22Rv1 (cell line): ENCODE data around the gene XYLT2.

Source experiments
- H3K27ac ChIP-seq: fragments of 450-650 bp; 2 replicates; pipeline ENCODE4 v1.5.1; 2017
- CTCF ChIP-seq: fragments of 450-650 bp; IDR thresholded peaks from 2 replicates; pipeline ENCODE4 v1.5.1; 2017; ENCODE audit warnings: mild to moderate bottlenecking
- ZFX ChIP-seq: fragments of 450-650 bp; IDR thresholded peaks from 2 replicates; pipeline ENCODE4 v1.6.1; 2017; ENCODE audit warnings: antibody characterized with exemption, borderline replicate concordance

Gene XYLT2

GRCh38 chr17:50322271-50322670 is 23.7 kb upstream of the XYLT2 start:
- no peak overlapping the region for H3K27ac ChIP-seq
- no peak for TF ChIP-seq ZFX
- TF ChIP-seq CTCF, result no peak

GRCh38 chr17:50323060-50323459 is 22.9 kb upstream of the XYLT2 start:
- no peak overlapping the region for H3K27ac ChIP-seq
- TF ChIP-seq ZFX, result no peak
- no peak for TF ChIP-seq CTCF

- no peak overlapping the region for H3K27ac ChIP-seq
- TF ChIP-seq ZFX, result no peak
- TF ChIP-seq CTCF, result no peak
These were observed 20.0 kb upstream of the XYLT2 start for GRCh38 chr17:50325906-50326305.

- TF ChIP-seq ZFX (no peak), CTCF (no peak)
These were observed 19.0 kb upstream of the XYLT2 start for GRCh38 chr17:50326831-50327364.

GRCh38 chr17:50328363-50329325 is 17.3 kb upstream of the XYLT2 start:
- H3K27ac ChIP-seq, result no peak overlapping the region
- TF ChIP-seq ZFX, result no peak
- no peak for TF ChIP-seq CTCF

More at GRCh38 chr17:50326831-50327364, 19.0 kb upstream of the XYLT2 start:
- H3K27ac ChIP-seq, result no peak overlapping the region

GRCh38 chr17:50329716-50330115 is 16.2 kb upstream of the XYLT2 start:
- no peak overlapping the region for H3K27ac ChIP-seq
- no peak for TF ChIP-seq ZFX
- no peak for TF ChIP-seq CTCF
